Ectodermal cell (in vitro differentiated cells): ENCODE results near the gene DCC.
"Not testable (repeated sequence)": the region's sequence is repeated elsewhere in the genome, so short reads cannot be mapped to it uniquely, and the experiment has no call there.

Experiments used
- H3K27ac ChIP-seq: 2 replicates; pipeline ENCODE4 v1.7.0; 2013; ENCODE audit warnings: mild to moderate bottlenecking, low read depth, low read length; ENCODE audit not compliant: insufficient read depth, poor library complexity, severe bottlenecking
- H3K27me3 ChIP-seq: 2 replicates; pipeline ENCODE4 v1.7.0; 2013; ENCODE audit warnings: mild to moderate bottlenecking, low read length; ENCODE audit not compliant: insufficient read depth, control insufficient read depth, poor library complexity, severe bottlenecking
- H3K36me3 ChIP-seq: one replicate; pipeline ENCODE4 v1.7.0; 2013; ENCODE audit warnings: low read length; ENCODE audit not compliant: control insufficient read depth, insufficient read depth
- H3K4me1 ChIP-seq: one replicate; pipeline ENCODE4 v1.7.0; 2013; ENCODE audit warnings: low read length; ENCODE audit not compliant: control insufficient read depth, insufficient read depth
- H3K4me3 ChIP-seq: 2 replicates; pipeline ENCODE4 v1.7.0; 2013; ENCODE audit warnings: low read depth, low read length, control low read depth; ENCODE audit not compliant: insufficient read depth
- H3K9me3 ChIP-seq: 2 replicates; pipeline ENCODE4 v1.7.0; 2013; ENCODE audit warnings: mild to moderate bottlenecking, low read length, moderate library complexity; ENCODE audit not compliant: control insufficient read depth
- WGBS, 2 experiments: methylation state at CpG; one replicate each; pipeline ENCODE4 v1.1.7; 2013; ENCODE audit warnings: missing lambda C conversion rate in 2 of 2; 5-methylcytosine and 5-hydroxymethylcytosine counted together

DCC gene

GRCh38 chr18:52344881-52345280 lies 4.9 kb downstream of the DCC start:
- peaks cover 5% of the 10 kb centered on the region for H3K4me1 ChIP-seq
- no peak overlapping the region for H3K4me3 ChIP-seq
- peaks cover 23% of the 10 kb centered on the region for H3K27me3 ChIP-seq
- no peak overlapping the region for H3K27ac ChIP-seq
- H3K36me3 ChIP-seq: no peaks in the 10 kb centered on the region
- no peaks in the 10 kb centered on the region for H3K9me3 ChIP-seq

- Histone ChIP-seq H3K36me3 (no peaks in the 10 kb centered on the region), H3K27ac (no peak overlapping the region), H3K4me3 (no peak overlapping the region), H3K9me3 (no peaks in the 10 kb centered on the region), H3K4me1 (peaks cover 5% of the 10 kb centered on the region), H3K27me3 (peaks cover 18% of the 10 kb centered on the region)
- WGBS, 2 experiments: 86% methylated on average over 4 of the region's 4 CpGs
These were observed 5.4 kb downstream of the DCC start for GRCh38 chr18:52345428-52345827.

- WGBS, 2 experiments: 96% methylated on average over 3 of the region's 3 CpGs
These were observed 8.2 kb downstream of the DCC start for GRCh38 chr18:52348209-52348608.

GRCh38 chr18:52349498-52349897 lies 9.5 kb downstream of the DCC start:
- no peak overlapping the region for H3K4me3 ChIP-seq
- no peaks in the 10 kb centered on the region for H3K9me3 ChIP-seq
- no peak overlapping the region for H3K27ac ChIP-seq
- no peaks in the 10 kb centered on the region for H3K27me3 ChIP-seq
- no peaks in the 10 kb centered on the region for H3K4me1 ChIP-seq
- no peaks in the 10 kb centered on the region for H3K36me3 ChIP-seq
- WGBS, 2 experiments: 56 to 73% methylated on average over 2 of the region's 2 CpGs

More at GRCh38 chr18:52348209-52348608, 8.2 kb downstream of the DCC start:
- no peaks in the 10 kb centered on the region for H3K36me3 ChIP-seq
- no peak overlapping the region for H3K4me3 ChIP-seq
- no peaks in the 10 kb centered on the region for H3K27me3 ChIP-seq
- H3K27ac ChIP-seq: no peak overlapping the region
- no peaks in the 10 kb centered on the region for H3K9me3 ChIP-seq
- no peaks in the 10 kb centered on the region for H3K4me1 ChIP-seq

GRCh38 chr18:52352920-52353319 lies 12.9 kb downstream of the DCC start:
- 93 to 94% methylated on average over 3 of the region's 3 CpGs for WGBS, 2 experiments

GRCh38 chr18:52353589-52353988 lies 13.6 kb downstream of the DCC start:
- H3K36me3 ChIP-seq: no peaks in the 10 kb centered on the region
- no peaks in the 10 kb centered on the region for H3K27me3 ChIP-seq
- 74 to 75% methylated on average over 3 of the region's 4 CpGs for WGBS, 2 experiments
- no peak overlapping the region for H3K27ac ChIP-seq
- no peaks in the 10 kb centered on the region for H3K9me3 ChIP-seq
- H3K4me1 ChIP-seq: no peaks in the 10 kb centered on the region
- no peak overlapping the region for H3K4me3 ChIP-seq

More at GRCh38 chr18:52352920-52353319, 12.9 kb downstream of the DCC start:
- Histone ChIP-seq H3K27ac (no peak overlapping the region), H3K27me3 (no peaks in the 10 kb centered on the region), H3K4me3 (no peak overlapping the region), H3K4me1 (no peaks in the 10 kb centered on the region), H3K9me3 (no peaks in the 10 kb centered on the region), H3K36me3 (no peaks in the 10 kb centered on the region)

GRCh38 chr18:52363861-52364260 lies 23.9 kb downstream of the DCC start:
- Histone ChIP-seq H3K27ac (no peak overlapping the region), H3K4me3 (no peak overlapping the region), H3K36me3 (no peaks in the 10 kb centered on the region), H3K27me3 (no peaks in the 10 kb centered on the region), H3K4me1 (no peaks in the 10 kb centered on the region), H3K9me3 (no peaks in the 10 kb centered on the region)
- WGBS, 2 experiments: 100% methylated on average over 1 of the region's 1 CpG; no CpG with 5 or more reads in 1 of the 2 experiments

- not testable (repeated sequence) for H3K4me3 ChIP-seq, H3K27ac ChIP-seq, H3K4me1 ChIP-seq, H3K27me3 ChIP-seq, H3K9me3 ChIP-seq, H3K36me3 ChIP-seq
- whole genome bisulfite sequencing, 2 experiments: 95 to 96% methylated on average over 27 of the region's 27 CpGs
These were observed 26.9 kb downstream of the DCC start for GRCh38 chr18:52366851-52367250.

GRCh38 chr18:52367953-52368742 lies 28.2 kb downstream of the DCC start:
- whole genome bisulfite sequencing, 2 experiments: 94 to 95% methylated on average over 3 of the region's 3 CpGs
- H3K4me1 ChIP-seq: no peaks in the 10 kb centered on the region
- H3K9me3 ChIP-seq: no peaks in the 10 kb centered on the region
- no peaks in the 10 kb centered on the region for H3K36me3 ChIP-seq
- H3K27ac ChIP-seq: no peak overlapping the region
- H3K27me3 ChIP-seq: no peaks in the 10 kb centered on the region
- H3K4me3 ChIP-seq: no peak overlapping the region

GRCh38 chr18:52370841-52371240 lies 30.8 kb downstream of the DCC start:
- WGBS, 2 experiments: 95% methylated on average over 2 of the region's 2 CpGs
- no peaks in the 10 kb centered on the region for H3K36me3 ChIP-seq
- H3K27me3 ChIP-seq: no peaks in the 10 kb centered on the region
- H3K9me3 ChIP-seq: no peaks in the 10 kb centered on the region
- H3K4me3 ChIP-seq: no peak overlapping the region
- no peak overlapping the region for H3K27ac ChIP-seq
- no peaks in the 10 kb centered on the region for H3K4me1 ChIP-seq
